GM12891 (cell line): ENCODE results near the gene IGF1R.

Source experiments
- DNase-seq: peaks from one replicate; pipeline ENCODE4 v3.0.0; 2011; ENCODE audit warnings: low spot score; ENCODE audit not compliant: insufficient read length
- FAIRE-seq: peaks from 2 replicates; lab custom pipeline; 2011; peaks lifted over from hg19 to GRCh38; lab: Jason Lieb, UNC
- PAX5 ChIP-seq: IDR thresholded peaks from 2 replicates; pipeline ENCODE4 v1.6.1; 2011; ENCODE audit warnings: low read length, moderate library complexity, mild to moderate bottlenecking; ENCODE audit not compliant: insufficient read depth, severe bottlenecking
- POLR2A ChIP-seq: IDR thresholded peaks from 2 replicates; pipeline ENCODE4 v1.6.1; 2011; ENCODE audit warnings: low read depth, low read length, control low read depth
- POLR2AphosphoS5 ChIP-seq: IDR thresholded peaks from 2 replicates; pipeline ENCODE4 v1.6.1; 2011; ENCODE audit warnings: low read depth, low read length, control low read depth
- POU2F2 ChIP-seq: IDR thresholded peaks from 2 replicates; pipeline ENCODE4 v1.6.1; 2011; ENCODE audit warnings: low read depth, mild to moderate bottlenecking, control low read depth, low read length, moderate library complexity
- SPI1 ChIP-seq: IDR thresholded peaks from 2 replicates; pipeline ENCODE4 v1.6.1; 2011; ENCODE audit warnings: low read depth, low read length, control low read depth
- TAF1 ChIP-seq: IDR thresholded peaks from 2 replicates; pipeline ENCODE4 v1.6.1; 2011; ENCODE audit warnings: low read depth, low read length, control low read depth

IGF1R gene

DNA sequence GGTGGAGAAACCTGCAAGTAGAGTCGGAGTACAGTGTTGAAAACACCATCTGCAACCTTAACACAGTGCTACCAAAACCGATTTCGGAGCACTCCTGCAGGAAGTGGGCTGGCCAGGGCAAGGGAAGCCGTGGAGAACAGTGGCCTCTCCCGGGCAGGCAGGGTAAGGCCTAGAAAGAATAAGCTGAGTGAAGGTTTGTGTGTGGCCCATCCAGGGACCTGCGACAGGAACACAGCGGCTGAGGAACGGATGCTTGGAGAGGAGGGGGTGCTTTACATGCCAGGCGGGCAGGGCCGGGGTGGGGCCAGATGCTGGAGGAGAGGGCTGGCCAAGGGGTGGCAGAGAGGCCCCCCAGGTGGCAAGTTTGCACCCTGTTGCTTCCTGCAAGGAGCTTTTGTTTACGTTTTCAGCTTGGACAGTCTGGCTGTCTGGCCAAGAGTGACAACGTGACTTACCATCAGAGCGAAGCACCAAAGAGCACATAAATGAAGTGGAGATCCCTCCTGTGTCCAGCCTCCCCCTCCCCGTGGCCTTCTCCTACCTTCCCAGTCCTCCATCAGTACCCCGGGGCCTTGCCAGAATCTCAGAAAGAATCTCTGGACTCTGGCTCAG is 202.7 kb downstream of the IGF1R start:
- DNase-seq = no peak
- no peak for TF ChIP-seq TAF1
- TF ChIP-seq POU2F2 = no peak
- 0 out of 2 replicates have a peak, but pooled peaks have one; percentile 1 for TF ChIP-seq SPI1
- FAIRE-seq = peak; percentile 26

DNA sequence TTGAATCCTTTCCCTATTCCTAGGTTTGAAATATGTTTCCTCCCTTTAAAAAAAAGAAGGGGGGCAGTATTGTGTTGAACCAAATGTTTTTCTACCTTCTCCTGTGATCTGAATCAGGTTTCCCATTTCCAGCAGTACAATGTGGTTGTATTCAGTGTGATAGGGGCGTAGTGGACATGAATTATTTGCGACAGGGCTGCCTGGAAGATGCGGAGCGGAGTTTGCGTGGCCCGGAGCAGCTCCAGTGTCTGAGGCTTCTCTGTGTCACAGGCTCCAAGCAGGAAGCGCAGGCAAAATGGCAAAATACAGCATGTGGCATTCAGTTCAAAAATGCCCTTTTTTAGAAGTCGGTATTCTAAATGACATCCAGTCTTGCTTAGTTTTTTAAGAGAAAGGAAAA is 204.8 kb downstream of the IGF1R start:
- DNase-seq = peak; percentile 38
- FAIRE-seq = no peak
- no peak for TF ChIP-seq POLR2AphosphoS5

GRCh38 chr15:98853617-98854420 is 205.5 kb downstream of the IGF1R start:
- no peak for DNase-seq
- FAIRE-seq = no peak
- TF ChIP-seq POLR2AphosphoS5 (no peak), SPI1 (no peak), TAF1 (no peak)

GRCh38 chr15:98854496-98854895 is 206.2 kb downstream of the IGF1R start:
- no peak for TF ChIP-seq TAF1
- no peak for TF ChIP-seq SPI1
- TF ChIP-seq POLR2A = no peak
- no peak for TF ChIP-seq PAX5
- no peak for TF ChIP-seq POLR2AphosphoS5
- no peak for TF ChIP-seq POU2F2
- DNase-seq = no peak
- no peak for FAIRE-seq

GRCh38 chr15:98855067-98855814 is 206.9 kb downstream of the IGF1R start:
- DNase-seq = no peak
- TF ChIP-seq PAX5 (no peak), POU2F2 (no peak)
- no peak for FAIRE-seq

DNA sequence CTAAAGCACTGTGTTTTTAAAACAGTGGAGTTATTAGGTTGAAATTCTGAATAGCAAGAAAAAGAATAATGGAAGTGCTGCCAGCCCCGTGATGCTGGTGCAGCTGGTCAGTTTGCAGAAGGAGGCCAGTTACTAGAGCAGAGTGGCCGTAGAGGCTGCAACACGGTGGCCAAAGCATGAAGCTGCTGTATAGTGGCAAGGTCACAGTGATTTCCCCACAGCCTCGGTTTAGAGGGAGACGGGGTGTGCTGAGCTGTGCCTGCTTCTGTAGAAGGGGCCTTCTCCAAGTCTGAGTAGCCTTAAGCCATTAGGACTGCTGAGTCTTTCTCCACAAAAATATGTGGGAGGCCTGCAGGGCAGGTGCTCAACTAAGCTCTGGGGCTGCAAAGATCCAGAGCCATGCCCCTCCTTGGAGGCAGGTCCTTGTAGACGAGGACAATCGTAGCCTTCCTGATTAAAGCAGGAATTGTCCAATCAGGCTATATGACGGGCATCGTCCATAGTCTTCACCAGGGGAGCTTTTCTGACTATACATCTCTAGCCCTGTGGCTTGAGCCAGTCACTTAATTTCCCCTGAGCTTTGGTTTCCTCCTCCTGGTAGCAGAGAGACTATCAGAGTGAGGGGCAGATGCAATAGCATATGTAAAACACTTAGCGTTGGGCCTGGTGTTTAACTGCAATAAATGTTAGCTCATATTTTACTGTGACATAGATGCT is 207.6 kb downstream of the IGF1R start:
- FAIRE-seq (no peak), DNase-seq (no peak)
- TF ChIP-seq POLR2A (no peak), SPI1 (no peak), POU2F2 (no peak), PAX5 (no peak), POLR2AphosphoS5 (no peak), TAF1 (no peak)

DNA sequence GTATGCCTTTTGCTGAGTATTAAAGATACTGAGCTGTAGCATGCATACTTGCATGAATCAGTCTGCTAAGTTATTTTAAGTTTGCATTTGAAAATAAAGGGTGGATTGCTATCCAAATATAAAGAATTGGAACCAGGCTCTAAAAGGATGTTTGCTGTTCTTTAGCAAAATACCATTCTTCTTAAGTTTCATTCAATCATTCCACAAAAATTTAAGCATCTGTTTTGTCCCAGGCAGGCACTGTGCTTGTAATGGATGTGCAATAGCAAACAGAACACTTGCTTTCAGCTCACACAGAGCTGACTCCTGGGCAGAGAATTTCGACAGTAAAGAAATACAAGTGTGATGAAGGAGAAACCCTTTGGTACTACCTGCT is 208.2 kb downstream of the IGF1R start:
- DNase-seq = no peak
- TF ChIP-seq PAX5 = no peak
- TF ChIP-seq TAF1 = no peak
- TF ChIP-seq SPI1 = no peak
- no peak for TF ChIP-seq POU2F2
- TF ChIP-seq POLR2A = no peak
- TF ChIP-seq POLR2AphosphoS5 = no peak
- FAIRE-seq = no peak

DNA sequence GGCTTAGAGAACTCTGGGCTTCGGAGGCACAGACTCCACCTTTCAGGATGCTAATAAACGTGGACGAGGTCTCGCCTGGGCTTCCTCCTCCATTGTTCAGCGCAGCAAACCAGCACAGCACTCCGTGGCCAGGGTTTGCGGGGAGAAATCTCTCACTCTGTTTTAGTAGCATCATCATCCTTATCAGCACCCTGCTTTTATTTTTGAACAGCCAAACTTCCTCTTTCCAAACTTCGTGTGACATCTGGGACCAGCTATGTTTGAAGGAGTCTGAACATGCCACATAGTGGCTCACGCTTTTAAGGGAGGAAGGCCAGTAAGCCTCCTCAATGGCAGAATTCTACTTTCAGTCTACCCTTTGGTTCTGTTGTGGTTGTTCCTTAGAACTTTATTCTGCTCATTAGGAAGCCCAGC is 210.3 kb downstream of the IGF1R start:
- no peak for TF ChIP-seq TAF1
- no peak for TF ChIP-seq POU2F2
- TF ChIP-seq SPI1 = no peak
- TF ChIP-seq POLR2AphosphoS5 = no peak
- TF ChIP-seq POLR2A = no peak
- TF ChIP-seq PAX5 = no peak
- no peak for FAIRE-seq
- DNase-seq = no peak

DNA sequence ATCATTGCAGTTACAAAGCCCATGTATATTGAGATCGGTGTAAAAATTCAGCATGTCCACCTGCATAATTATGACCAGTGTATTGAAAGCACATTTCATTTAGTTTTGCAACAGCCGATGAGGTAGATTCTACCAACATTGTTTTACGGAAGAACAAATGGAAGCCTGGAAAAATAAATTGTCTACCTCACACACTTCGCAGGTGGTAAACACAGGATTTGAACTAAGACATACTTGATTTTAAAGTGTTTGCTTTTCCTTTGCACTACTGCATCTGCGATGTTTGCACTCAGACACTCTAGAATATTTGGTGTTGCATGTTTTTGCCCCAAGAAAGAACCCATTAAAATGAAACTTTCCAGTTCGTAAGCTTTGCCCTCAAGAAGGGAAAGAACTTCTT is 210.8 kb downstream of the IGF1R start:
- no peak for FAIRE-seq
- TF ChIP-seq POLR2AphosphoS5 (no peak), PAX5 (no peak), SPI1 (no peak), POU2F2 (no peak), TAF1 (no peak), POLR2A (no peak)
- DNase-seq = no peak
